Mesangial cell (primary cell): ENCODE results near the gene ZNF207. TPM values are rescaled to one million over a fixed set of nuclear protein-coding genes. Genes with fewer than 3 reads are reported as not detected.

Experiments
- total RNA-seq: library from RNA; depleted of rRNA; stranded (reverse); fragments of >200 nt; gene quantifications from 2 replicates; pipeline ENCODE4 v1.2.3, GENCODE V29; 2015

Gene ZNF207
- 101 and 122 TPM in 2 replicates for total RNA-seq

DNA sequence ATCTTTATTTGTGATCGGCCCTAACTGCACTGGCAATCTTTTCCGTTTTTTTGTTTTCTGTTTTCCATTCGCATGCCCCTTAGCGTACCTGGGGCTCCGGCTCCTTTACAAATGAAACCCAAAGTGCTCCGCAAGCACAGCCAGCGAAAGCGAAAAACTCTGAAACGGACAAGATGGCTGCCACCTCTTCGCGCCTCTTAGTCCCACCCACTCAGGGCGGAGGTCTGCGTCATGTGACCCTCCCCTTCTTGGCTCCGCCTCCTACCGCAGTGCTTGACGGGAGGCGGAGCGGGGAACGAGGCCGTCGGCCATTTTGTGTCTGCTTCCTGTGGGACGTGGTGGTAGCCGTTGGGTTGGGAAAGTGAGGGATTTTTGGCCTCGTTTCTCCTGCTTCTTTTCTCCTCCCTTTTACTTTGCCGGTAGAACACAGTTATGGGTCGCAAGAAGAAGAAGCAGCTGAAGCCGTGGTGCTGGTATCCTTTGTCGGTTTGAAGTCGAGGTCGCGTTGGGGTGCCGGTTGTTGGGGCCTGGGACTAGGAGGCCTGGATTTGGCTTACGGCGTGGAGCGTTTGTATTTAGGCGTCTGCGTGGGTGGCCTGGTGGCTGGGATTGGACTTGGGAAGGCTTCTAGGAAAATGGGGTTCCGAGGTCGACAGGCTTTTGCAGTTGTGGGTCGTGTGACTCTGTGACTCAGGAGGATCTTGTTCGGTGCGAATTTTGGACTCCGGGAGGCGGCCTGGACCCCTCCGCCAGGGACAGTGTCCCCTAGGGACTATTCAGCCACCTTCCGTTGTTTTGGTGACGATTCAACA, at the start of gene ZNF207:
TSS of gene ZNF207 (plus strand) at position 304 of the 812 bp plus-strand sequence. CDS start at position 433, 129 bp downstream.

DNA sequence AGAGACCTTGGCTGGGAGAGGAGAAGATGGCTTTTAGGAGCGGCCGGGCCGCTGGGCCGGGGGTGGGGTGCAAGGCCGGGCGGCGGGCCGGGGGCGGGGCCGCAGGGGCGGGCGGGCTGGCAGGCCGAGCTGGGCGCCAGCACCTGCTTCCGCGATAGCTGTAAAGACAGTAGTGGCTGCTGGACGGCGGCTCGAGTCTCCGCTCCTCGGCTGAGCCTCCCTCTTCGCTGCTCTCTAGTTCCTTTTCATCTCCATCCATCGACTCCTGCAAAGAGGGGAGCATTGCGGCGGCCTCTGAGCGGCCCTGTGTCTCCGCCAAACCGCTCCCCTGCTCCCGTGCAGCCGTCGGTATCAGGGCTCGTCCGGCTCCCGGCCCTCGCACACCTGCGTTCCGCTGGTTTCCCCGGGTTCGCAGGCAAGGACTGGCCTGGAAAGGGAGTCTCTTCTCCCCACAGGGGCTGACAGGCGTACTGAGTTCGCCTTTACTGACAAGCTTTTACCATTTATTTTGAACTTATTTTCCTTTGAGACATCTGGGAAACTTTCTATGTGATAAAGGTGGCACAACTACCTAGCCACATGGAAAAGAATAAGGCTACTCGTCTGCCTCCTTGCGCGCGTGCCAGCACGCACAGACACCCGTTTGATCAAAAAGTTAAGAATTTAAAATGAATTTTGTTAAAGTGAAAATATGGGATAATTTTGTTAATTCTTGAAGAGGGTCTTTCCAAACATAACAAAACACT, 7.9 kb upstream of the ZNF207 start, which contains the start of gene C17orf75:
TSS of gene C17orf75 (minus strand) at position 317 of the 746 bp plus-strand sequence. CDS start at position 283, 34 bp downstream.

Other genes with a start within 250 kb of the ZNF207 start
- 13.9 and 21.8 TPM in 2 replicates for gene RHOT1, start 207.7 kb upstream of the ZNF207 start, total RNA-seq
- gene RHBDL3, start 84.3 kb upstream of the ZNF207 start, total RNA-seq: under 0.01 TPM in 1 of 2 replicates, not detected in the other
- 10.3 and 11.6 TPM in 2 replicates for gene C17orf75, start 8.0 kb upstream of the ZNF207 start, total RNA-seq
- gene PSMD11, start 94.4 kb downstream of the ZNF207 start, total RNA-seq: 45.4 and 73.3 TPM in 2 replicates
- 2.1 and 3.0 TPM in 2 replicates for gene CDK5R1, start 136.8 kb downstream of the ZNF207 start, total RNA-seq